ENCODE data around the gene TCF12.
A peak's percentile ranks its signal among the peaks of the same experiment; 100 is the strongest.

Gene TCF12

DNA sequence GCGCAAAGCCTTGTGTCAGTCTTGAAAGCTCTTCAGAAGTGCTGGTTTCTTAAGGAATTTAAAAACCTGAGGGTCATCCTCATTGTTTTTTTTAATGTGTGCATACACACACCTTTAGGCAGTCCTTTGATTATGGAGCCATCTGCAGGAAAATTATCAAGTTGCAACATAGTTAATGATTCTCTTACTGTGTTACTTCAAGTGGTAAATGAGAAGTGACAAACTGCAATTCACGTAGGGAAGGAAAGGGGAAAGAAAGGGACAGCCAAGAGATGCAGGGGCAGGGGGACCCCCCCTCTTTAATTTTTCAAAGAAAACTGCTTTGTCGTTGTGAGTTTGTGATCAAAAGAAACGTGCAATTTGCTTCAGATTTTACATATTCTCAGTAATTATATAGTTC, 295.4 kb downstream of the TCF12 start:
- TF ChIP-seq, protein P1, sequence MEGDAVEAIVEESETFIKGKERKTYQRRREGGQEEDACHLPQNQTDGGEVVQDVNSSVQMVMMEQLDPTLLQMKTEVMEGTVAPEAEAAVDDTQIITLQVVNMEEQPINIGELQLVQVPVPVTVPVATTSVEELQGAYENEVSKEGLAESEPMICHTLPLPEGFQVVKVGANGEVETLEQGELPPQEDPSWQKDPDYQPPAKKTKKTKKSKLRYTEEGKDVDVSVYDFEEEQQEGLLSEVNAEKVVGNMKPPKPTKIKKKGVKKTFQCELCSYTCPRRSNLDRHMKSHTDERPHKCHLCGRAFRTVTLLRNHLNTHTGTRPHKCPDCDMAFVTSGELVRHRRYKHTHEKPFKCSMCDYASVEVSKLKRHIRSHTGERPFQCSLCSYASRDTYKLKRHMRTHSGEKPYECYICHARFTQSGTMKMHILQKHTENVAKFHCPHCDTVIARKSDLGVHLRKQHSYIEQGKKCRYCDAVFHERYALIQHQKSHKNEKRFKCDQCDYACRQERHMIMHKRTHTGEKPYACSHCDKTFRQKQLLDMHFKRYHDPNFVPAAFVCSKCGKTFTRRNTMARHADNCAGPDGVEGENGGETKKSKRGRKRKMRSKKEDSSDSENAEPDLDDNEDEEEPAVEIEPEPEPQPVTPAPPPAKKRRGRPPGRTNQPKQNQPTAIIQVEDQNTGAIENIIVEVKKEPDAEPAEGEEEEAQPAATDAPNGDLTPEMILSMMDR (IDR thresholded peaks at IDR 0.05): peak; percentile 64

GRCh38 chr15:57215326-57215725, 296.9 kb downstream of the TCF12 start:
- TF ChIP-seq, protein P1 (IDR thresholded peaks at IDR 0.05): no peak

DNA sequence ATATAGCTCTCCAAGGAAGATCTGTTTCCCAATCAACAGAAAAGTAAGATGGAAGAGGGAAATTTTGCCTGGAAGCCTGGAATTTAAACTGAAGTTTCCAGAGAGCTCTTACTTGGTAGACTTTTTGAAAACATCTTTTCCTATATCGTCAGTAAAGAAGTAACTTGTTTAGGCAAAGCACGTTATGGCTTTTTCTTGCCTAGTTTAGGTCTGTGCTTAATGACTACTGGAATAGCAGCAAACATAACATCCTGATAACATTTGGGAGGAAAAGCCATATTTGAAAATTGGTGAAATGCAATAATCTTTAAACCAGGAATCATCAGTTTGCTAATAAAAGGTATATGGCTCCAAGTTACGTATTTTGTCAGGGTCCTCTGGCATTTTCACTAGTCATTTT, 297.4 kb downstream of the TCF12 start:
- TF ChIP-seq, protein P1 (IDR thresholded peaks at IDR 0.05): no peak

GRCh38 chr15:57216288-57216687, 297.8 kb downstream of the TCF12 start:
- TF ChIP-seq, protein P1 (IDR thresholded peaks at IDR 0.05): no peak

GRCh38 chr15:57217778-57218598, 299.5 kb downstream of the TCF12 start:
- TF ChIP-seq, protein P1 (IDR thresholded peaks at IDR 0.05): no peak

DNA sequence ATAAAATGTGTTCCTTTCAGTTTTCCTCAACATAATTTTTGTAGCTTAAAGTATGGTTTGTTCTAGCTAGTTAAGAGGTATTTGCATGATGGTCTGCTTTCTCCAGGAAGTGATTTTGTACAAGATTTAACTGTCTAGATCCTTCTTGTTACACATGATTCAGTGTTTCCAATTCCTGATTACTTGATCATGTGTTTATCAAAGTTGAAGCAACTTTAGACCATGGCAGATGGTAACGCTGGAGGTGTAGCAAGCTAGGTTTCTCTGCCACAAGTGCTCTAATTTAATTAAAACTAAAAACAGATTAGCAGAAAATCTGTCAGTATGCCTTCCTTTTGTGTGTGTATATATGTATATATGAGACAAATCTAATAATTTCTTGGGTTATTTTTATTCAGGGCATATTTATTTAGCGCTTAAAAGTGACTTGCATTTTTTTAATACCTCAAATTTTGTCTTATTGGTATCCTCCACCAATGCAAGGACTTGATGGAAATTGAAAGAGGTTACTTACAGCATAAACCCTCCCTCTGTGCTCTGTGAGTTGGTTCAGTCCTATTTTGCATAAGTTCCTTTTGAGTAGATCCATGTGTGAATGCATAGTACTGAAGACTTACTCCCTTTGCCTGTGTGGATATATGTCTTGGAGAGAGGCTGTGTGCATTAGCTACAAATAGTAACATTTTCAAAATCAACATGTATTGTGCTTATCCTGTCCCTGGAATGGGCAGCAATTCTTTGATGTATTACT, 300.6 kb downstream of the TCF12 start:
- TF ChIP-seq, protein P1 (IDR thresholded peaks at IDR 0.05): no peak

GRCh38 chr15:57220205-57220604, 301.8 kb downstream of the TCF12 start:
- TF ChIP-seq, protein P1 (IDR thresholded peaks at IDR 0.05): no peak

All from LNCAP (cell line).